Smooth muscle cell (in vitro differentiated cells): ENCODE data around the gene B4GALT1. TPM values are rescaled to one million over a fixed set of nuclear protein-coding genes. Genes with fewer than 3 reads are reported as not detected.
"Not testable (repeated sequence)": the region's sequence is repeated elsewhere in the genome, so short reads cannot be mapped to it uniquely, and the experiment has no call there.

ENCODE experiments used
- DNase-seq: peaks from one replicate; lab custom pipeline; 2025; ENCODE audit not compliant: unreplicated experiment; lab: John Stamatoyannopoulos, UW
- H2AFZ ChIP-seq: fragments of 200-600 bp; sonication (generic); 2 replicates; pipeline ENCODE4 v1.6.0; 2016; ENCODE audit warnings: antibody characterized with exemption, low read depth, mild to moderate bottlenecking
- H3F3A ChIP-seq: fragments of 200-600 bp; sonication (generic); 2 replicates; pipeline ENCODE4 v1.6.0; 2017; ENCODE audit warnings: antibody characterized with exemption, low read depth
- H3K27ac ChIP-seq: fragments of 200-600 bp; sonication (generic); 2 replicates; pipeline ENCODE4 v1.5.1; 2016; ENCODE audit warnings: low read depth, mild to moderate bottlenecking
- H3K27me3 ChIP-seq: fragments of 200-600 bp; sonication (generic); 2 replicates; pipeline ENCODE4 v1.6.1; 2016; ENCODE audit warnings: low read depth, mild to moderate bottlenecking
- H3K36me3 ChIP-seq: fragments of 200-600 bp; sonication (generic); 2 replicates; pipeline ENCODE4 v1.5.1; 2016; ENCODE audit warnings: low read depth
- H3K4me1 ChIP-seq: fragments of 200-600 bp; sonication (generic); 2 replicates; pipeline ENCODE4 v1.5.1; 2016; ENCODE audit warnings: low read depth
- H3K4me2 ChIP-seq: fragments of 200-600 bp; sonication (generic); 2 replicates; pipeline ENCODE4 v1.6.0; 2016; ENCODE audit warnings: mild to moderate bottlenecking
- H3K4me3 ChIP-seq: fragments of 200-600 bp; sonication (generic); 2 replicates; pipeline ENCODE4 v1.5.1; 2016; ENCODE audit warnings: mild to moderate bottlenecking
- H3K79me2 ChIP-seq: fragments of 200-600 bp; sonication (generic); 2 replicates; pipeline ENCODE4 v1.6.0; 2016; ENCODE audit warnings: low read depth, mild to moderate bottlenecking
- H3K9ac ChIP-seq: fragments of 200-600 bp; sonication (generic); 2 replicates; pipeline ENCODE4 v1.6.0; 2016; ENCODE audit warnings: low read depth
- H3K9me3 ChIP-seq: fragments of 200-600 bp; sonication (generic); replicated peaks from 2 replicates; pipeline ENCODE4 v1.5.1; 2016; ENCODE audit warnings: low read depth
- H4K20me1 ChIP-seq: fragments of 200-600 bp; sonication (generic); 2 replicates; pipeline ENCODE4 v1.6.0; 2016; ENCODE audit warnings: low read depth
- CTCF ChIP-seq: fragments of 200-600 bp; sonication (generic); IDR thresholded peaks from 2 replicates; pipeline ENCODE4 v1.5.1; 2017; ENCODE audit warnings: borderline replicate concordance, mild to moderate bottlenecking, antibody characterized with exemption; ENCODE audit not compliant: insufficient read depth, poor library complexity, severe bottlenecking
- WGBS: methylation state at CpG from one replicate; pipeline ENCODE4 v1.1.7; 2016; ENCODE audit warnings: low lambda C conversion rate; 5-methylcytosine and 5-hydroxymethylcytosine counted together
- polyA plus RNA-seq: library from polyadenylated mRNA; unstranded; fragments of >200 nt; fragmentation: Nextera tagmentation; extraction: Ambion mirVana; gene quantifications from 2 replicates; pipeline ENCODE4 v1.2.1, GENCODE V29; 2016
- total RNA-seq: library from RNA; depleted of rRNA; stranded (reverse); fragments of >200 nt; gene quantifications from 2 replicates; pipeline ENCODE4 v1.2.3, GENCODE V29; 2014

Gene B4GALT1
- total and polyA plus RNA-seq, 2 experiments from 2014 or later: 49.2 to 56.3 TPM

GRCh38 chr9:33097192-33097591, 69.9 kb downstream of the B4GALT1 start:
- no peak overlapping the region for H3K4me3 ChIP-seq
- no peak overlapping the region for H3K27ac ChIP-seq
- no peaks in the 10 kb centered on the region for H3F3A ChIP-seq
- H3K36me3 ChIP-seq: no peaks in the 10 kb centered on the region
- H3K9ac ChIP-seq: no peak overlapping the region
- no peaks in the 10 kb centered on the region for H4K20me1 ChIP-seq
- H3K79me2 ChIP-seq: no peaks in the 10 kb centered on the region
- no peak overlapping the region for H2AFZ ChIP-seq
- no peak for DNase-seq
- TF ChIP-seq CTCF: no peak
- H3K4me1 ChIP-seq: no peaks in the 10 kb centered on the region
- 98% methylated on average over 3 of the region's 3 CpGs for WGBS
- no peaks in the 10 kb centered on the region for H3K27me3 ChIP-seq
- no peaks in the 10 kb centered on the region for H3K9me3 ChIP-seq
- H3K4me2 ChIP-seq: no peak overlapping the region

GRCh38 chr9:33092634-33093033, 74.5 kb downstream of the B4GALT1 start:
- TF ChIP-seq CTCF: no peak
- Histone ChIP-seq H3K4me3 (no peak overlapping the region), H4K20me1 (no peaks in the 10 kb centered on the region), H3K9ac (no peak overlapping the region), H3K27ac (no peak overlapping the region), H3K4me2 (no peak overlapping the region), H3K36me3 (no peaks in the 10 kb centered on the region), H2AFZ (no peak overlapping the region), H3K79me2 (no peaks in the 10 kb centered on the region), H3F3A (no peaks in the 10 kb centered on the region), H3K27me3 (no peaks in the 10 kb centered on the region), H3K4me1 (no peaks in the 10 kb centered on the region), H3K9me3 (no peaks in the 10 kb centered on the region)
- WGBS: 66% methylated on average over 5 of the region's 5 CpGs
- no peak for DNase-seq

GRCh38 chr9:33085672-33086071, 81.5 kb downstream of the B4GALT1 start:
- DNase-seq, H3F3A ChIP-seq, H3K79me2 ChIP-seq, H3K36me3 ChIP-seq, H3K27me3 ChIP-seq, H3K4me2 ChIP-seq, H3K9ac ChIP-seq, H3K4me3 ChIP-seq, H3K9me3 ChIP-seq, H4K20me1 ChIP-seq, H3K27ac ChIP-seq, H3K4me1 ChIP-seq, H2AFZ ChIP-seq: not testable (repeated sequence)
- 94% methylated on average over 9 of the region's 9 CpGs for WGBS

GRCh38 chr9:33082538-33083326, 84.4 kb downstream of the B4GALT1 start:
- WGBS: 78% methylated on average over 8 of the region's 8 CpGs
- H3K9me3 ChIP-seq: no peaks in the 10 kb centered on the region

More at GRCh38 chr9:33082538-33083326, 84.4 kb downstream of the B4GALT1 start:
- Histone ChIP-seq H4K20me1 (no peaks in the 10 kb centered on the region), H3K36me3 (no peaks in the 10 kb centered on the region), H3K4me3 (no peak overlapping the region), H3K27ac (no peak overlapping the region), H3K4me1 (peaks cover 6% of the 10 kb centered on the region), H3F3A (no peaks in the 10 kb centered on the region), H3K27me3 (no peaks in the 10 kb centered on the region), H3K4me2 (no peak overlapping the region), H2AFZ (no peak overlapping the region), H3K79me2 (no peaks in the 10 kb centered on the region), H3K9ac (no peak overlapping the region)
- no peak for DNase-seq
- no peak for TF ChIP-seq CTCF
